Thoracic aorta (tissue), 2 donors: ENCODE results near the gene PGC. TPM values are rescaled to one million over a fixed set of nuclear protein-coding genes. Genes with fewer than 3 reads are reported as not detected.
"Not testable (repeated sequence)": the region's sequence is repeated elsewhere in the genome, so short reads cannot be mapped to it uniquely, and the experiment has no call there.

Source experiments
- ATAC-seq: fragments of 150-250 bp; one replicate; pipeline ENCODE4 v1.8.0; 2017; ENCODE audit warnings: low read depth; ENCODE audit not compliant: insufficient number of reproducible peaks, low FRiP score
- DNase-seq: peaks from one replicate; pipeline ENCODE4 v3.0.0-alpha.2; 2020; ENCODE audit warnings: low spot score
- H3K27ac ChIP-seq, 2 donors: fragments of 200-600 bp; sonication (generic); 1 replicate in 1 of 2; 2 replicates in 1 of 2; pipeline ENCODE4 v1.5.1; 2016; ENCODE audit warnings: mild to moderate bottlenecking in 2 of 2, moderate library complexity in 2 of 2
- H3K27me3 ChIP-seq: fragments of 200-600 bp; sonication (generic); replicated peaks from 2 replicates; pipeline ENCODE4 v1.6.0; 2016; ENCODE audit warnings: mild to moderate bottlenecking; ENCODE audit not compliant: insufficient read depth
- H3K36me3 ChIP-seq: fragments of 200-600 bp; sonication (generic); one replicate; pipeline ENCODE4 v1.5.1; 2016
- H3K4me1 ChIP-seq, 2 donors: fragments of 200-600 bp; sonication (generic); 1 replicate in 1 of 2; 2 replicates in 1 of 2; pipeline versions ENCODE4 v1.5.1 to v1.6.0; 2016; ENCODE audit warnings: low read depth in 2 of 2, mild to moderate bottlenecking in 1 of 2; ENCODE audit not compliant: control insufficient read depth in 1 of 2
- H3K4me3 ChIP-seq: fragments of 200-600 bp; sonication (generic); 2 replicates; pipeline ENCODE4 v1.5.1; 2016; ENCODE audit warnings: mild to moderate bottlenecking
- H3K9me3 ChIP-seq: fragments of 200-600 bp; sonication (generic); 2 replicates; pipeline ENCODE4 v1.5.1; 2016
- CTCF ChIP-seq: fragments of 200-600 bp; sonication (generic); IDR thresholded peaks from one replicate; pipeline ENCODE4 v1.5.1; 2019; ENCODE audit warnings: antibody characterized with exemption
- total RNA-seq, 2 donors: library from RNA; depleted of rRNA; stranded (reverse); fragments of >200 nt; gene quantifications; one replicate each; pipeline versions ENCODE4 v1.1.0 to v1.2.3, GENCODE V29; 2016

PGC gene
- total RNA-seq, 2 donors from 2014 or later: 53.1 TPM; not detected in 1

DNA sequence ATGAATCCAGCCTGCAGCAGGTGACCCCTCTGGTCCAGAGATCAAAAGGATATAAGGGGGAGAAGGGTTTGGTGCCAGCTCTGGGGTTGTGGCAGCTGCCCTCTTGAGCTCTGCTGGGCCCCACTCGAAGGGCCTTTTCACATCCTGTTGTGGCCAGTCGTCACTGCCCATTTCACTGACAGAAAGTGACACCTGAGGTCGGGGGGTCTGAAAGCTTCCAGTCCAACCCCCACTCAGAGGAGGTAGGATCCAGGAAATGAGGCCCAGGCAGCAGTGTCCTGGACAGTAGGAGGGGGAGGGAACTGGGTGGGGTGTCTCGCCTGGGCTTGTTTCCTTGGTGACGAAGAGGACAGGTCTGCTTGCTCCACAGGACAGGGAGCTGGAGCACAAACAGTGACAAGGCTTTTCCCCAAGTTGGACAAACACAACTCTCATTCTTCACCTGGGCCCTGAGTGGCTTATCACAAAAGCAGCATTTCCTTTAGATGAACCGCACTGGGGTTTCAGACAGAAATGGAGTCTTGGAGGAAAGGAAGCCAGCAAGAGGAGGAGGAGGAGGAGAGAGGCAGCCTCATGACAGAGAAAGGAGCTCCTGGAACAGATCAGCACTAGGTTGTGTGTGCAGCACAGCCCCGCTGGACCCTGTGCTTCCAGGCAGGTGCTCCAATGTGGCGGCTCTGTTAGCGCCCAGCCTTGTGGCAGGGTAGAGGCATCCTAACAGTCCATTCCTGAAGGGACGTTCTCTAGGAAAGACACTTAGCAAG, 21.5 kb upstream of the PGC start:
- DNase-seq (no peak), ATAC-seq (no peak)
- Histone ChIP-seq H3K4me3 (no peak overlapping the region), H3K27ac (no peak overlapping the region), H3K27me3 (no peaks in the 10 kb centered on the region), H3K36me3 (peaks cover 26% of the 10 kb centered on the region), H3K9me3 (no peaks in the 10 kb centered on the region), H3K4me1 (peaks cover 0 to 7% of the 10 kb centered on the region in 2 donors)
- TF ChIP-seq CTCF: no peak

GRCh38 chr6:41767112-41767833, 20.1 kb upstream of the PGC start:
- Histone ChIP-seq H3K4me3 (no peak overlapping the region), H3K36me3 (peaks cover 13% of the 10 kb centered on the region), H3K4me1 (peaks cover 0 to 7% of the 10 kb centered on the region in 2 donors), H3K27ac (no peak overlapping the region), H3K9me3 (no peaks in the 10 kb centered on the region), H3K27me3 (no peaks in the 10 kb centered on the region)
- ATAC-seq (no peak), DNase-seq (no peak)
- TF ChIP-seq CTCF: no peak

GRCh38 chr6:41766043-41766664, 19.0 kb upstream of the PGC start:
- DNase-seq, H3K4me1 ChIP-seq, H3K9me3 ChIP-seq, H3K36me3 ChIP-seq, H3K4me3 ChIP-seq, ATAC-seq, H3K27ac ChIP-seq, H3K27me3 ChIP-seq: not testable (repeated sequence)

DNA sequence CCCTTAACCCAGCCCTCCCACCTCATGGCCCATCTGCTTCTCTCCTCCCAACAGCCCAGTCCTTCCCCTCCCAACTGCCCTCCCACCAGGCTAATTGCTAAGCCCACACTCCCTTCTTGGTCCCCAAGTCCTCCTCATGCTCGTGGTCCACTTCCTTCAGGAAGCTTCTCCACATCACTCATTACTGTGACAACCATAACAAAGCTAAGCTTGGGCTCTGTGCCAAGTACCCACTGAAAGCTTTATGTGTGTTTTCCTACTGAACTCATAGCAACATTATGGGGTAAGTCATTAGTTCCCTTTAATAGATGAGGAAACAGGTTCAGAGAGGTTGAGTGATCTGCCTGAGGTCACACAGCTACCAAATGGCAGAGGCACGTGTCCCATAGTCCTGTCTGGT, 16.3 kb upstream of the PGC start:
- Histone ChIP-seq H3K27ac (no peak overlapping the region), H3K9me3 (no peaks in the 10 kb centered on the region), H3K4me1 (peaks cover 0 to 7% of the 10 kb centered on the region in 2 donors), H3K27me3 (no peaks in the 10 kb centered on the region), H3K36me3 (no peaks in the 10 kb centered on the region), H3K4me3 (no peak overlapping the region)
- DNase-seq (no peak), ATAC-seq (no peak)
- no peak for TF ChIP-seq CTCF

DNA sequence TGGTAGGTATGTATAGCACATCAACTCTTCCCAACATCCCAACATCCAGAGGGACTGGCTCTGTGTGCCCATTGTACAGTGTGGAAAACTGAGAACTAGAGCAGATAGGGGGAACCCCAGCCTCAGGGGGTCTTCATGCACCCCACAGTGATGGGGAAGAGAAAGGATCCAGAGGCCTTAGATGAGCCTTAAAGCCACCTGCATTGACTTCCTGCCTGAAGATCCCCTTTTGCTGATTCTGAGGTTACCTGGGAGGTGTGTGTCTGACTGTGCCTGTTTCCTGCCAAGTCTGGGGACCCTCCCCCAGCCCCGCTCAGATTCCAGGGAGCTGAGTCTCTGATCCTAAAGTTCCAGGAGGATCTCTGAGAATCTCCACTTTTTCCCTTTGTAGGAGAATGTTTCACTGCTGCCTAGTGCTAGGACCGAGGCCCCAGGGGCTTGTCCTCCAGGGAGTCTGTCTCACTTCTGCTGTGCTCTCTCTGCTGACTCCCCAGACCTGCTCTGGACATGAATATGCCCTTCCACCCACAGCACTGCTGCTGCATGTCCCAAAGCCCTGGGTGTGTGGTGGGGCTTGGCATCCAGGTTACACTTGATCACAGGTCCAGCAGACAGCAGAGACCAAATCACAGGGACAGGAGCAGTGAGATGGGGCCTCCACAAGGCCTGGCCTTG, 12.8 kb upstream of the PGC start:
- no peak for TF ChIP-seq CTCF
- H3K4me3 ChIP-seq: no peak overlapping the region
- H3K36me3 ChIP-seq: no peaks in the 10 kb centered on the region
- H3K4me1 ChIP-seq: no peaks in the 10 kb centered on the region
- no peak for DNase-seq
- no peak overlapping the region for H3K27ac ChIP-seq
- H3K9me3 ChIP-seq: no peaks in the 10 kb centered on the region
- no peaks in the 10 kb centered on the region for H3K27me3 ChIP-seq
- ATAC-seq: no peak
